Measurements from ENCODE around the gene NUAK1.

DNA sequence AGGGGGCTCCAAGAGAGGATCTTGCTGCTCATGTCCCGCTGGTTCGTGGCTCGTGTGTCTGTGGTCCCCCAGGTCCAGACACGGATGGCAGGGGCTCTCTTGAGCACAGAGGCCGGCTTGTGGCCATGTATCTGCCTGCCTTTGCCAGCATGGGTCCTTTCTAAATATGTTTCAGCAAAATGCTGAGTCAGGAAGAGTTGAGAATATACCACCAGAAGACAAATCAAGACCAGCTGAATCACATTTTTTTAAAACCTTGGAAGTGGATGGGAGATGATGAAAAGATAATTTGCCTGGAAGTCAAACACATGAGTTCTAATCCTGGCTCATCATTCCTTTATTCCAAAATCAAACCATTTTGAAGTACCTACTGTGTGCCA is 58.0 kb downstream of the NUAK1 start:
- TF ChIP-seq, protein P1, sequence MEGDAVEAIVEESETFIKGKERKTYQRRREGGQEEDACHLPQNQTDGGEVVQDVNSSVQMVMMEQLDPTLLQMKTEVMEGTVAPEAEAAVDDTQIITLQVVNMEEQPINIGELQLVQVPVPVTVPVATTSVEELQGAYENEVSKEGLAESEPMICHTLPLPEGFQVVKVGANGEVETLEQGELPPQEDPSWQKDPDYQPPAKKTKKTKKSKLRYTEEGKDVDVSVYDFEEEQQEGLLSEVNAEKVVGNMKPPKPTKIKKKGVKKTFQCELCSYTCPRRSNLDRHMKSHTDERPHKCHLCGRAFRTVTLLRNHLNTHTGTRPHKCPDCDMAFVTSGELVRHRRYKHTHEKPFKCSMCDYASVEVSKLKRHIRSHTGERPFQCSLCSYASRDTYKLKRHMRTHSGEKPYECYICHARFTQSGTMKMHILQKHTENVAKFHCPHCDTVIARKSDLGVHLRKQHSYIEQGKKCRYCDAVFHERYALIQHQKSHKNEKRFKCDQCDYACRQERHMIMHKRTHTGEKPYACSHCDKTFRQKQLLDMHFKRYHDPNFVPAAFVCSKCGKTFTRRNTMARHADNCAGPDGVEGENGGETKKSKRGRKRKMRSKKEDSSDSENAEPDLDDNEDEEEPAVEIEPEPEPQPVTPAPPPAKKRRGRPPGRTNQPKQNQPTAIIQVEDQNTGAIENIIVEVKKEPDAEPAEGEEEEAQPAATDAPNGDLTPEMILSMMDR (IDR thresholded peaks at IDR 0.05), result no peak
- TF ChIP-seq POLR2A (IDR thresholded peaks at IDR 0.05), result no peak
- no peak for TF ChIP-seq EP300 (IDR thresholded peaks at IDR 0.05)
